ENCODE results near the gene ELFN2.

DNA sequence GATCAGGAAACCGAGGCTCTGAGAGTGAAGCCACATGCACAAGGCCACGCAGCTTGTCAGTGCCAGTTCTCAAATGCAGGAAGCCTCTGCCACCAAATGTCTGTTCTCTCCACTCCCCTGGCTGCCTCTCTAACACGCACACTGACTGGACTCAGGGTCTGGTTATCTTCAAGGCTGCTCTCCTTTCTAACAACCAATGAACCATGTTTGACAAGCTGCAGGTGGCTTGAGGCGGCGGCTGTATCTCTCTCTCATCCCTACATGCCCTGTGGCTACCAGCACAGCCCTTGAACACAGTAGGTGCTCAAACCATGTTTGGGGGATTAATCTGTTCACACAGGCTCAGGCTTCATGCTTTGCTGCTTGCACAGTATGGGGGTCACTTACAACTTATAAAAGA is 35.2 kb upstream of the ELFN2 start:
- TF ChIP-seq CTCF (IDR thresholded peaks at IDR 0.05) (no peak), POLR2AphosphoS5 (IDR thresholded peaks at IDR 0.05) (no peak), POLR2A (IDR thresholded peaks at IDR 0.05) (no peak)

Measured in prostate gland (tissue), 2 donors.